HG02588 (cell line): ENCODE results near the gene CNPPD1.
A peak's percentile ranks its signal among the peaks of the same experiment; 100 is the strongest.

Experiments
- ATAC-seq: cut with Tn5 transposase; IDR thresholded peaks from one replicate; pipeline ENCODE4 v1.9.1; 2021; ENCODE audit warnings: mild to moderate bottlenecking, moderate library complexity; ENCODE audit not compliant: unreplicated experiment

Gene CNPPD1

GRCh38 chr2:219181531-219181930, 4.8 kb upstream of the CNPPD1 start:
- ATAC-seq, result no peak

GRCh38 chr2:219180961-219181360, 4.2 kb upstream of the CNPPD1 start:
- ATAC-seq, result no peak

- ATAC-seq, result no peak
Measured at GRCh38 chr2:219179601-219180465, 3.1 kb upstream of the CNPPD1 start.

- ATAC-seq, result peak; percentile 15
Measured at GRCh38 chr2:219178377-219179175, 1.9 kb upstream of the CNPPD1 start.

- ATAC-seq, result peak; percentile 42
Measured at GRCh38 chr2:219177552-219178376, 1.0 kb upstream of the CNPPD1 start, which contains the start of gene RETREG2. Gene RETREG2 (plus strand): TSS chr2:219178275. CDS start chr2:219178353, 78 bp downstream.

- peak; percentile 18 for ATAC-seq
Measured at GRCh38 chr2:219175928-219176817, 552 bp downstream of the CNPPD1 start.

- ATAC-seq, result no peak
Measured at GRCh38 chr2:219175486-219175885, 1.2 kb downstream of the CNPPD1 start.

- no peak for ATAC-seq
Measured at GRCh38 chr2:219174801-219175200, 1.9 kb downstream of the CNPPD1 start.

GRCh38 chr2:219174146-219174545, 2.6 kb downstream of the CNPPD1 start:
- no peak for ATAC-seq

- ATAC-seq, result no peak
Measured at GRCh38 chr2:219173176-219173575, 3.5 kb downstream of the CNPPD1 start.

GRCh38 chr2:219172231-219173154, 4.2 kb downstream of the CNPPD1 start:
- no peak for ATAC-seq

GRCh38 chr2:219171231-219171651, 5.5 kb downstream of the CNPPD1 start:
- ATAC-seq, result no peak

- ATAC-seq, result no peak
Measured at GRCh38 chr2:219169930-219170654, 6.6 kb downstream of the CNPPD1 start, which contains the start of gene SLC23A3. Gene SLC23A3 (minus strand): TSS chr2:219170029. CDS start chr2:219169984, 45 bp downstream.

- no peak for ATAC-seq
Measured at GRCh38 chr2:219168932-219169331, 7.8 kb downstream of the CNPPD1 start.

- ATAC-seq, result no peak
Measured at GRCh38 chr2:219168526-219168925, 8.2 kb downstream of the CNPPD1 start.

- ATAC-seq, result no peak
Measured at GRCh38 chr2:219167997-219168396, 8.7 kb downstream of the CNPPD1 start.

GRCh38 chr2:219165058-219165911, 11.4 kb downstream of the CNPPD1 start:
- no peak for ATAC-seq
